CD14-positive monocyte (primary cell): Measurements from ENCODE around the gene NEBL. TPM values are rescaled to one million over a fixed set of nuclear protein-coding genes. Genes with fewer than 3 reads are reported as not detected.

Experiments
- DNase-seq, 3 donors: peaks; one replicate each; pipeline ENCODE4 v3.0.0-alpha.2; 2011 to 2022
- H2AFZ ChIP-seq: 2 replicates; pipeline ENCODE4 v1.6.0; 2012; ENCODE audit warnings: mild to moderate bottlenecking, low read depth, low read length, inconsistent platforms; ENCODE audit not compliant: insufficient read depth, poor library complexity, severe bottlenecking
- H3K27ac ChIP-seq, 2 donors: 1 replicate in 1 of 2; 2 replicates in 1 of 2; pipeline ENCODE4 v1.5.1; 2012 to 2013; ENCODE audit warnings: low read length in 2 of 2, control low read depth in 1 of 2, inconsistent platforms in 1 of 2, low read depth in 1 of 2, mild to moderate bottlenecking in 1 of 2
- H3K27me3 ChIP-seq, 2 donors: one replicate each; pipeline versions ENCODE4 v1.6.0 to v1.6.1; 2011 to 2013; ENCODE audit warnings: low read length in 2 of 2; ENCODE audit not compliant: control insufficient read depth in 2 of 2, insufficient read depth in 2 of 2
- H3K36me3 ChIP-seq, 2 donors: replicated peaks in 1 of 2; 1 replicate in 1 of 2; 2 replicates in 1 of 2; pipeline versions ENCODE4 v1.5.1 to v1.6.1; 2012 to 2013; ENCODE audit warnings: low read length in 2 of 2, control low read depth in 1 of 2, inconsistent platforms in 1 of 2, mild to moderate bottlenecking in 1 of 2; ENCODE audit not compliant: insufficient read depth in 2 of 2, control insufficient read depth in 1 of 2
- H3K4me1 ChIP-seq, 2 donors: 1 replicate in 1 of 2; 2 replicates in 1 of 2; pipeline versions ENCODE4 v1.5.1 to v1.6.1; 2012 to 2013; ENCODE audit warnings: low read length in 2 of 2, control low read depth in 1 of 2, inconsistent platforms in 1 of 2, mild to moderate bottlenecking in 1 of 2, moderate library complexity in 1 of 2; ENCODE audit not compliant: insufficient read depth in 2 of 2, control insufficient read depth in 1 of 2
- H3K4me2 ChIP-seq: replicated peaks from 2 replicates; pipeline ENCODE3; 2012; ENCODE audit warnings: low read length, moderate library complexity, mild to moderate bottlenecking; ENCODE audit not compliant: poor library complexity, severe bottlenecking; ENCODE audit errors: extremely low read depth
- H3K4me3 ChIP-seq, 3 experiments: fragments of 200-600 bp in 1 of 3; sonication (generic) in 1 of 3; replicated peaks in 1 of 3; 1 replicate in 2 of 3; 2 replicates in 1 of 3; pipeline ENCODE4 v1.5.1; 2011 to 2013; ENCODE audit warnings: low read length in 3 of 3, mild to moderate bottlenecking in 3 of 3, control low read depth in 2 of 3, low read depth in 2 of 3, inconsistent platforms in 1 of 3, moderate library complexity in 1 of 3
- H3K79me2 ChIP-seq: 2 replicates; pipeline ENCODE4 v1.6.0; 2012; ENCODE audit warnings: mild to moderate bottlenecking, control low read depth, inconsistent platforms, low read length, moderate library complexity; ENCODE audit not compliant: insufficient read depth
- H3K9ac ChIP-seq: 2 replicates; pipeline ENCODE4 v1.6.0; 2017; ENCODE audit warnings: low read length, mild to moderate bottlenecking; ENCODE audit not compliant: insufficient read depth, poor library complexity, severe bottlenecking
- H3K9me3 ChIP-seq, 2 donors: replicated peaks in 1 of 2; 1 replicate in 1 of 2; 2 replicates in 1 of 2; pipeline versions ENCODE4 v1.5.1 to v1.6.1; 2012 to 2013; ENCODE audit warnings: low read length in 2 of 2, control low read depth in 1 of 2; ENCODE audit not compliant: control insufficient read depth in 1 of 2, insufficient read depth in 1 of 2
- H4K20me1 ChIP-seq: 2 replicates; pipeline ENCODE4 v1.6.0; 2012; ENCODE audit warnings: mild to moderate bottlenecking, low read length, control low read depth, moderate library complexity; ENCODE audit not compliant: insufficient read depth
- H3K27ac Mint-ChIP-seq, 7 donors: one replicate each; pipeline ENCODE4 v1.8.0; 2020; ENCODE audit warnings: mild to moderate bottlenecking in 7 of 7, mixed read lengths in 7 of 7, moderate library complexity in 6 of 7, inconsistent platforms in 2 of 7
- H3K27me3 Mint-ChIP-seq, 3 donors: one replicate each; pipeline ENCODE4 v1.8.0; 2021 to 2022; ENCODE audit warnings: low read depth in 3 of 3, mild to moderate bottlenecking in 3 of 3, mixed read lengths in 3 of 3, moderate library complexity in 3 of 3, inconsistent platforms in 1 of 3
- H3K36me3 Mint-ChIP-seq, 2 donors: one replicate each; pipeline ENCODE4 v1.8.0; 2020; ENCODE audit warnings: mixed read lengths in 2 of 2, inconsistent platforms in 1 of 2, mild to moderate bottlenecking in 1 of 2
- H3K4me1 Mint-ChIP-seq: one replicate; pipeline ENCODE4 v1.8.0; 2020; ENCODE audit warnings: mild to moderate bottlenecking, mixed read lengths
- H3K4me3 Mint-ChIP-seq, 2 donors: one replicate each; pipeline ENCODE4 v1.8.0; 2020; ENCODE audit warnings: mild to moderate bottlenecking in 2 of 2, mixed read lengths in 2 of 2, moderate library complexity in 1 of 2
- H3K9me3 Mint-ChIP-seq, 7 donors: one replicate each; pipeline ENCODE4 v1.8.0; 2020 to 2022; ENCODE audit warnings: mixed read lengths in 7 of 7, mild to moderate bottlenecking in 6 of 7, moderate library complexity in 6 of 7, inconsistent platforms in 2 of 7
- CTCF ChIP-seq: fragments of 200-600 bp; IDR thresholded peaks from one replicate; pipeline ENCODE4 v1.8.0; 2022; ENCODE audit warnings: antibody characterized with exemption, mild to moderate bottlenecking
- WGBS: methylation state at CpG from one replicate; pipeline ENCODE4 v1.1.5; 2013; ENCODE audit warnings: missing lambda C conversion rate; ENCODE audit not compliant: insufficient coverage; 5-methylcytosine and 5-hydroxymethylcytosine counted together
- intact Hi-C, 2 donors: fragments of 100-400 bp; cut with micrococcal nuclease; formaldehyde crosslinking; loops; one replicate each; pipeline versions ENCODE4 v1.15.0 to v1.15.1; 2023
- polyA plus RNA-seq, 3 donors: library from polyadenylated mRNA; depleted of rRNA in 1 of 3; unstranded in 2 of 3; stranded (reverse) in 1 of 3; fragments of 300-500 nt in 2 of 3; fragments of >200 nt in 1 of 3; fragmentation: Illumina TruSeq in 2 of 3; gene quantifications; 1 replicate in 2 of 3; 2 replicates in 1 of 3; pipeline ENCODE4 v1.2.3, GENCODE V29; 2012 to 2021

The NEBL gene
- polyA plus RNA-seq, 3 donors, result 9.7 TPM; not detected in 2

DNA sequence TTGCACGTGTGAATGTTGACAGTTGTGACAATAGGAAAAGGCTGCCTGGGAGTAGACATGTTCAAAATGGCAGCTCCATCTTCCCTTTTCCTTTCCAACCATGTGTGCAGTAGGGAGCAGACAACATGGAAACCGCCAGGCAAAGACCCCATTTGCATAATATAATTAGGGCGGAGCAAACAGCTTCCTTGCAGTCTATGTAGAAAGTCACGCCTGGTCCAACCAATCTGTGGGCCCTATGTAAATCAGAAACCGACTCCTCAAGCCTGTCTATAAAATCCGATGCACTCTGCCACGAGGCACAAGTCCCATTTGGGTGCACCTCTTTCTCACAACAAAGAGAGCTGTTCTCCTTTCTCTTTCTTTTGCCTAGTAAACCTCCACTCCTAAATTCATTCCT is 19.6 kb downstream of the NEBL start:
- peaks cover 0 to 4% (median 0%) of the 10 kb centered on the region in 7 donors for H3K9me3 Mint-ChIP-seq
- H2AFZ ChIP-seq, result no peak overlapping the region
- peaks cover 0 to 2% (median 1%) of the 10 kb centered on the region in 3 donors for H3K27me3 Mint-ChIP-seq
- H3K9me3 ChIP-seq, result no peaks in the 10 kb centered on the region
- no peak overlapping the region for H3K4me2 ChIP-seq
- no peak overlapping the region for H3K9ac ChIP-seq
- no peaks in the 10 kb centered on the region for H3K27me3 ChIP-seq
- H3K27ac ChIP-seq, result no peak overlapping the region
- no peaks in the 10 kb centered on the region for H3K4me1 ChIP-seq
- no peak overlapping the region for H3K4me3 ChIP-seq
- no peak for DNase-seq
- no peaks in the 10 kb centered on the region for H3K4me1 Mint-ChIP-seq
- no peak for TF ChIP-seq CTCF
- WGBS, result 87% methylated on average over 5 of the region's 7 CpGs
- H3K79me2 ChIP-seq, result no peaks in the 10 kb centered on the region
- no peak overlapping the region for H3K4me3 Mint-ChIP-seq
- intact Hi-C loops, result no loop called here
- no peak overlapping the region for H3K27ac Mint-ChIP-seq
- no peaks in the 10 kb centered on the region for H4K20me1 ChIP-seq
- no peaks in the 10 kb centered on the region for H3K36me3 Mint-ChIP-seq
- H3K36me3 ChIP-seq, result no peaks in the 10 kb centered on the region

- DNase-seq, result no peak
- Mint-ChIP-seq H3K27me3 (peaks cover 0 to 2% (median 0%) of the 10 kb centered on the region in 3 donors), H3K4me1 (no peaks in the 10 kb centered on the region), H3K27ac (no peak overlapping the region), H3K4me3 (no peak overlapping the region), H3K36me3 (no peaks in the 10 kb centered on the region), H3K9me3 (peaks cover 0 to 4% (median 0%) of the 10 kb centered on the region in 7 donors)
- H2AFZ ChIP-seq, result no peak overlapping the region
- H3K79me2 ChIP-seq, result no peaks in the 10 kb centered on the region
- H3K27me3 ChIP-seq, result no peaks in the 10 kb centered on the region
- H3K27ac ChIP-seq, result no peak overlapping the region
- no peak overlapping the region for H3K9ac ChIP-seq
- no peaks in the 10 kb centered on the region for H3K36me3 ChIP-seq
- intact Hi-C loops, result no loop called here
- no peak for TF ChIP-seq CTCF
- H4K20me1 ChIP-seq, result no peaks in the 10 kb centered on the region
- no peaks in the 10 kb centered on the region for H3K9me3 ChIP-seq
- H3K4me1 ChIP-seq, result no peaks in the 10 kb centered on the region
- no peak overlapping the region for H3K4me2 ChIP-seq
- WGBS, result 100% methylated on average over 2 of the region's 2 CpGs
- no peak overlapping the region for H3K4me3 ChIP-seq
These were observed 22.9 kb downstream of the NEBL start for GRCh38 chr10:20874261-20874660.
